Fibroblast of mammary gland (primary cell): Measurements from ENCODE around the gene SRGAP2B.
"Not testable (repeated sequence)": the region's sequence is repeated elsewhere in the genome, so short reads cannot be mapped to it uniquely, and the experiment has no call there.

Source experiments
- DNase-seq: peaks from one replicate; pipeline ENCODE4 v3.0.0-alpha.2; 2010; ENCODE audit warnings: low read depth
- H3K4me3 ChIP-seq: 2 replicates; pipeline ENCODE4 v1.5.1; 2011; ENCODE audit warnings: low read depth, mild to moderate bottlenecking, low read length, moderate library complexity; ENCODE audit not compliant: control insufficient read depth

SRGAP2B gene

DNA sequence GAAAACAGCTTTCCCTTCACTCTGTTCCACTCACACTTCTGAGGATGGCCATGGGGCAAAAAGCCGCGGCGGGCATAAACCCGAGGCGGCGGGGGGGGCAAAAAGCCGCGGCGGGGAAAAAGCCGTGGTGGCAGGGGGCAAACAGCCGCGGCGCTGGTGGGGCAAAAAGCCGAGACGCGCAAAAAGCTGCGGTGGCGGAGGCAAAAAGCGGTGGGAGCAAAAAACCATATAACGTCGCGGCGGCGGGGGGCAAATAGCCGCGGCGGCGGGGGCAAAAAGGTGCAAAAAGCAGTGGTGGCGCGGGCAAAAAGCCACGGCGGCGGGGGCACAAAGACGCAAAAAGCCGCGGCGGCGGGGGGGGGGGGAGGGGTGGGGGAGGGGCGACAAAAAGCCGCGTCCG lies 212.8 kb downstream of the SRGAP2B start:
- not testable (repeated sequence) for DNase-seq, H3K4me3 ChIP-seq

DNA sequence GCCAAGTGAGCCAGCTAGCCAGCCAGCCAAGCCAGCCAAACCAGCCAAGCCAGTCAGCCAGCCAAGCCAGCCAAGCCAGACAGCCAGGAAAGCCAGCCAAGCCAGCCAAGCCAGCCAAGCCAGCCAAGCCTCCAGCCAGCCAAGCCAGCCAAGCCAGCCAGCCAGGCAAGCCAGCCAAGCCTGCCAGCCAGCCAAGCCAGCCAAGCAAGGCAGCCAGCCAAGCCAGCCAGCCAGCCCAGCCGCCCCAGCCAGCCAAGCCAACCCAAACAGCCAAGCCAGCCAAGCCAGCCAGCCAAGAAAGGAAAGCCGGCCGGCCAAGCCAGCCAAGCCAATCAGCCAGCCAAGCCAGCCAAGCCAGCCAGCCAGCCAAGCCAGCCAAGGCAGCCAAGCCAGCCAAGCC lies 236.5 kb downstream of the SRGAP2B start:
- not testable (repeated sequence) for DNase-seq, H3K4me3 ChIP-seq
